Effector CD8-positive, alpha-beta T cell (primary cell): ENCODE results near the gene TXNIP.
"Not testable (repeated sequence)": the region's sequence is repeated elsewhere in the genome, so short reads cannot be mapped to it uniquely, and the experiment has no call there.

ENCODE experiments used
- DNase-seq: peaks from one replicate; lab custom pipeline; 2025; lab: John Stamatoyannopoulos, UW
- total RNA-seq, 4 experiments: gene quantifications; one replicate each; lab custom pipeline; 2026; lab: John Stamatoyannopoulos, UW

Gene TXNIP, protein sequence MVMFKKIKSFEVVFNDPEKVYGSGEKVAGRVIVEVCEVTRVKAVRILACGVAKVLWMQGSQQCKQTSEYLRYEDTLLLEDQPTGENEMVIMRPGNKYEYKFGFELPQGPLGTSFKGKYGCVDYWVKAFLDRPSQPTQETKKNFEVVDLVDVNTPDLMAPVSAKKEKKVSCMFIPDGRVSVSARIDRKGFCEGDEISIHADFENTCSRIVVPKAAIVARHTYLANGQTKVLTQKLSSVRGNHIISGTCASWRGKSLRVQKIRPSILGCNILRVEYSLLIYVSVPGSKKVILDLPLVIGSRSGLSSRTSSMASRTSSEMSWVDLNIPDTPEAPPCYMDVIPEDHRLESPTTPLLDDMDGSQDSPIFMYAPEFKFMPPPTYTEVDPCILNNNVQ
- 461 to 1,038 (median 660) reads per million in 4 experiments for total RNA-seq

DNA sequence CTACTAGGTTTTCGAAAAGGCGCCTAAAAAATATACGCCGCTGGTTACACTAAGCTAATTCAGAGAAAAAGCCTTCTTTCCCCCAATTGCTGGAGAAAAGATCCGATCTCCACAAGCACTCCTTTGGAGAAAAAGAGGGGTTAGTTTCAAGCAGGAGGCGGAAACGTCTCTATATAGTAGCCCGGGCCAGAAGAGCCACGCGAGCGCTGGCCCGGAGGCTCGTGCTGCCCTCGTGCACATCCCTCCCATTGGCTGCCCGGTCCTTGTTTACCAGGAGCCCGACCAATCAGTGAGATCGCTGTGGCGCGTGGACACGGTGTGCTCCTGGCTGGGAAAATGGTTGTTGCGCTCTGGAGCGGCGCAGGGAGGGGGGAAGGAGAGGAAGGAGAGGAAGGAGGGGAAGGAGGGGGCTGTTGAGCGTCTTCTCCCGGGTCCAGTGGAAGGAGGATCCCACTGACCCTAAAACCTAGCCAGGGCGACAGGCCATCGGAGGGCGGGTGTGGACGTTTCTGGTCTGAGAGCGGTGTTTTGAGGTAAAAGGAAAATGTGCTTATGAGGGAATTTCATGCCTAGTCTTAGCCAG is at the start of gene TXNIP:
Gene TXNIP (minus strand): TSS at position 147 of the 583 bp plus-strand sequence. CDS start 313 bp downstream, outside the sequence.
- DNase-seq: peak; percentile 88

DNA sequence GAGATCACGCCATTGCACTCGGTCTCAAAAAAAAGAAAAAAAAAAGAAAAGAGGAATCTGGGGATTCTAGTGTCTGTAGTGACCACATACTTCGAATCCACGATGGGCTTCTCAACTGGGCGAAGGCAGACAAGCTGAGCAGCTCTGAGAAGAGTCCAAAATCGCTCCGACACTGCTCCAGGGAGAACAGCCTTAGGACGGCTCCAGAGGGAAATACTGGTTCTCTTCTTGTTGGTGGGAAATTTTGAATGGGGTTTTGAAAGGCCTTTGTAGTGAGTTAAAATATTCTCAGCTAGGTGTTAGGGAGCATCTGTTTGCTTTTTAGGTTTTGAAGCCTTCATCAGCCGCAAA is 43.4 kb upstream of the TXNIP start:
- no peak for DNase-seq

DNA sequence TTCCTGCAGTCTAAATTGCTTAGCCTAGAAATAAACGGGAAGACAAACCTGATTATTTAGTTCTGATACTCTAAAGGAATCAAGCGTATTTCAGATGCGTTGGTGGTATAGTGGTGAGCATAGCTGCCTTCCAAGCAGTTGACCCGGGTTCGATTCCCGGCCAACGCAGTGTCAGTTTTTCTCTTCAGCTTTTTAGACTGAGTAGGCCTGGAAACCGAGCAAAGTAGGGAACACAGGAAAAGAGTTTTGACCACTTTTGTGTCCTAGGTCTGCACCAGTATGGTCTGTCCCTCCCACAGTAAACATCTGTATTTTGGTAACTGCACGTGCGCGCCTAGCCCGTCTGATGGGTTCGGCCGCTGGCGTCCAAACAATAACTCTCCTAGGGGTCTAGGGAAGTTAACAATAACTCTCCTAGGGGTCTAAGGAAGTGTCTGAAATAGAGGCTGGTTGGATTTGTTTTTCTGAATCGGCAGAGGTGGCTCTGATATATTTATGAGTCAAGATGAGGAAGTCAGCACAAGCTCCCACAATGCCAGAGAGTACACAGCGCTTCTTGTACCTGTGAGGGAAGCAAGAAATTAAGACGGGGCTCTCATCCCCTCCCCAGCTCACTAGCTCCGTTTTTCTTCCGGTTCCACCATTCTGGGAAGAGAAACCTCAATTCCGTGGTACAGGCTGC is 40.7 kb upstream of the TXNIP start:
- peak; percentile 57 for DNase-seq

DNA sequence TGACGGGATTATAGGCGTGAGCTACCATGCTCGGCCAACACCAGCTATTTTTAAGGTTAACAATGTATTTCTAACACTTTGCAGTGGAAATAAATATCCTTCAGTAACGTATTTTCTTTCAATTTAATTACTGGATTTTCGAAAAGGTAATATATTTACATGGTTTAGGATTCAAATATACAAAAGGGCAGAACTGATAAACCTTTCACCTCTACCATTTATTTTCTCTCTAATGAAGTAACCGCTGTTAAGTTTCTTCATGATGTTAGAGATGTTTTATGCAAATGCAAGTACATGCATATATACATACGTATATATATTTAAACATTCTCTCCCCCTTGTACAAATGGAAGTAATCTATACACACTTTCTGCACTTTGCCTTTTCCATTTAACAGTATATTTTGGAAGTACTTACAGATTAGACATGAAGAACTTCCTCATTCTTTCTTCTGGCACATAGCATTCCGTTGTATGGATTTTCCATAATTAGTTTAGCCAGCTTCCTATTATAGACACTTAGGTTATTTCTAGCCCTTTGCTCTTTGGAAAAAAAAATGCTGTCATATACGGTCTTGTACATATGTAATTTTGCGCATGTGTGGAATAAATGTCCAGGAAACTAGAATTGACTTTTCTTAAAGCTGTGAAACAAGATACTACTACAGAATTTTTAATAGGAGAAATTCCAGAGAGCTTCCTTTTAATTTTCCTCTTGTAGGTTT is 40.0 kb upstream of the TXNIP start:
- DNase-seq: no peak

DNA sequence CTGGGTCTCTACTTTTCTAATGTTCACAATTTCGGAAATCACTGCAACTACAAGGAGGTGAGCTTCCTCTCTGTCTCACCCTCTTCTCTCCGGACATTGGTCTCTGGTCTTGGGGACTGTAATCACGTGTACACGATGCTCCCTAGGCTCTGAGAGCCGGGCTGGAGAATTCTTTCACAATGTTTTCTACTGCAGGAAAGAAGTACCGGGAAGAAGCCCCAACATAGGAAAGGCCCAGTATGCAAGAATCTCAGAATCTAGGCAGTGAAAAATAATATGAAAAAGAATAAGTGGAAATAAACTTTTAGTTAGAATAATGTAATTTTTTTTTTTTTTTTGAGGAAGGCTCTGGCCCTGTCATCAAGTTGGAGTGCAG is 38.7 kb upstream of the TXNIP start:
- DNase-seq: no peak

DNA sequence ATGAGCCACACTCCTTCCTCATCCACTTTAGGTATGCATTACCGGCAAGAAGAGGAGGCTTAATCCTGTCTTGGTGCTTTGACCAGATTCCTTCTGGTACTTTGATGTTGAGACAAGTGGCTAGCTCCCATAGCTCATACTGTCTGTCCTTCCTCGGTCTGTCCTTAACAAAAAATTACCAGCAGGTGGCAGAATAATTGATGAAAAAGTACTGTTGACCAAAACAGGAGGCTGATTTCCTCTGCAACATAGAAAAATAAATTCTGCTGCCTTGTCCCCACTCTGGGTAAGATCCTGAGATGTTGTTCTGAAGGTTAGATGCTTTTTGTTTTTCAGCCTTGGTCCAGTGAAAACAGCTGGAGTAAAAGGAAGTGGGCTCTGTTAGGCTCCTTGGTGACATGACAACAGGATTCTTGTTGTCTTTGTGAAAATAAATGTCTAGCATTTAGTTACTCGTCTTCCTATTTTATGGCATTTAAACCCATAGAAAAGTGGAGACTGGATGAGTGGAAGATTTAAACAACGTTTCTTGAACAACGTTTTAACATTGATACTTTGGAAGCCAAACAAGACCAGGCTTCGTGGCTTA is 36.3 kb upstream of the TXNIP start:
- DNase-seq: no peak

DNA sequence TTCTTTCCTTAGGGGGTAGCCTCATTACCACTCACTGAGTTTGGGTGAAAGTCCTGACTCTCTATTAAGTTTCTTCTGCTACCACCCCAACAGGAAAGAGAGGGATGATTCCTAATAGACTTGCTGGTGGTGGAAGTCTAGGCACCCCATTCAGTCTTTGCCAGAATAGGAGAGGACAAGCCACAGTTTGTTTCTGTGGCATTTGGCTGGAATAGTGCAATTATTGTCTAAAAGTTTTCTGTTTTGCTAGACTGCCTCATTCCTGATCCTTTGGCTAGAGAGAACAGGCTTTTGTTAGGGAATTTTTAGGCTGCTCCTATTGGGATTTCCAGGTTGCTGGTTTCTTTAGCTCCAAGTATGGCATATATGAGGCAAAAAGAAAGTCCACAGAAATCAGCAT is 35.1 kb upstream of the TXNIP start:
- no peak for DNase-seq

DNA sequence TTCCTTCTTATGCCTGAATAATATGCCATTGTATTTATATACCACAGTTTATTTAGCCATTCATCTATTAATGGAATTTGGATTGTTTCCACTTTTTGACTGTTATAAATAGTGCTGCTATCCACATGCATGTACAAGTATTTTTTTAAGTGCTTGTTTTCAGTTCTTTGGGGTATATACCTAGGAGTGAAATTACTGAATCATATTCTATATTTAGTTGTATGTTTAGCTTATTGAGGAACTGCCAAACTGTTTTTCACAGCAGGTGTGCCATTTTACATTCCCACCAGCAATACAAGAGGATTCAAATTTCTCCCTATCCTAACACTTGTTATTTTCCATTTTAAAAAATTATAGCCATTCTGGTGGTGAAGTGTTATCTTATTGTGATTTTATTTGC is 32.7 kb upstream of the TXNIP start:
- no peak for DNase-seq

DNA sequence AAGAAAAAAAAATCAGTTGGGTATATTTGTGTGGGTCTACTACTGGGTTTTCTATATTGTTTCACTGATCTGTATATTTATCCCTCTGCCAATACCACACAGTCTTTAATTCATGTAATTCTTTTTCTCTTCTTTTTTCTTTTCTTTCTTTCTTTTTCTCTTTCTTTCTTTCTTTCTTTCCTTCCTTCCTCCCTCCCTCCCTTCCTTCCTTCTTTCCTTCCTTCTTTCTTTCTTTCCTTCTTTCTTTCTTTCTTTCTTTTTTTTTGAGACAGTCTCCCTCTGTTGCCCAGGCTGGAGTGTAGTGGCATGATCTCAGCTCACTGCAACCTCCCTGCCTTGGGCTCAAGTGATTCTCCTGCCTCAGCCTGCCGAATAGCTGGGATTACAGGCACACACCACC is 30.3 kb upstream of the TXNIP start:
- not testable (repeated sequence) for DNase-seq

DNA sequence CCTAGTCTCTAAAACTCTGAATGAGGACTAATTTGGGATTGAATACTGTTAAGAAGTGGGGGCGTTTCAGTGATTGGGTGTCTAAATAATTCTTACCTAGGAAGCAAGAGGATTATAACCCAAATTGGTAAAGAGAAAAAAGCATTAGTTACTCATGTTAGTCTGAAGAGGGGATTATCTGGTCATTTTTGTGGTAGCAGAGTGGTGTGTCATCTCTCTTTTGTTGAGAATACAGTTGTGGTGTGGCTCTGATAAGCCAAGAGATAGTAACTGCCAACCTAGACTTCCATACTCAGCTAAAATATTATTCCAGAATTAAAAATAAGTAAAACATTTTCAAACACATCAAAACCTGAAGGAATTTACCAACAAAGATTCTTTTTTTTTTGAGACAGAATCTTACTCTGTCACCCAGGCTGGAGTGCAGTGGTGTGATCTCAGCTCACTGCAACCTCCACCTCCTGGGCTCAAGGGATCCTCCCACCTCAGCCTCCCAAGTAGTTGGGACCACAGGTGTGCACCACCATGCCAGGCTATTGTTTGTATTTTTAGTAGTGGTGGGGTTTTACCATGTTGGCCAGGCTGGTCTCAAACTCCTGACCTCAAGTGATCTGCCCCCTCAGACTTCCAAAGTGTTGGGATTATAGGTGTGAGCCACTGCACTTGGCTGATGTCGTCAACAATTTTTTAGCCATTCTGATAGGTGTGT is 29.6 kb upstream of the TXNIP start:
- DNase-seq: not testable (repeated sequence)

DNA sequence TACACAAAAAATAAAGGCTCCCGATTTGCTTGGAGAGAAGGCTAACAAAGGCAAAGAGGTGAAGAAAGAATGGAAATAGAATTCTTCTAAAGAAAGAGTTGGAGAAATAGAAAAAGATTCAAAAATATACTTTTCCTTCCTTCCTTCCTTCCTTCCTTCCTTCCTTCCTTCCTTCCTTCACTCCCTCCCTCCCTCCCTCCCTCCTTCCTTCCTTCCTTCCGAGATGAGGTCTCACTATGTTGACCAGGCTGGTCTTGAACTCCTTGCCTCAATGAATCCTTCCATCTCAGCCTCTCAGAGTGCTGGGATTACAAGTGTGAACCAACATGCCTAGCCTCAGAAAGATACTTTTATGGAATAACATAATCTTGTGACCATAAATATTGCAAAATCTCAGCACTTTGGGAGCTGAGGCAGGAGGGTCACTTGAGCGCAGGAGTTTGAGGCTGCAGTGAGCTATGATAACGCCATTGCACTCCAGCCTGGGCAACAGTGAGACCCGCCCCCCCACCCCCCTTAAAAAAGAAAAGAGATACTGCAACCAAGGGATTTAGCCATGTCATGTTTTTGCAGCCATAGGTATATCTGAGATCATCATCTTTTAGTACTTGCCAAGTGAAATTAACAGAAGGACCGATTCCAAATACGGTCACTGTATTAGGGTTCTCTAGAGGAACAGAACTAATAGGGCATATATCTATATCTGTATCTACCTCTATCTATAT is 26.2 kb upstream of the TXNIP start:
- no peak for DNase-seq

DNA sequence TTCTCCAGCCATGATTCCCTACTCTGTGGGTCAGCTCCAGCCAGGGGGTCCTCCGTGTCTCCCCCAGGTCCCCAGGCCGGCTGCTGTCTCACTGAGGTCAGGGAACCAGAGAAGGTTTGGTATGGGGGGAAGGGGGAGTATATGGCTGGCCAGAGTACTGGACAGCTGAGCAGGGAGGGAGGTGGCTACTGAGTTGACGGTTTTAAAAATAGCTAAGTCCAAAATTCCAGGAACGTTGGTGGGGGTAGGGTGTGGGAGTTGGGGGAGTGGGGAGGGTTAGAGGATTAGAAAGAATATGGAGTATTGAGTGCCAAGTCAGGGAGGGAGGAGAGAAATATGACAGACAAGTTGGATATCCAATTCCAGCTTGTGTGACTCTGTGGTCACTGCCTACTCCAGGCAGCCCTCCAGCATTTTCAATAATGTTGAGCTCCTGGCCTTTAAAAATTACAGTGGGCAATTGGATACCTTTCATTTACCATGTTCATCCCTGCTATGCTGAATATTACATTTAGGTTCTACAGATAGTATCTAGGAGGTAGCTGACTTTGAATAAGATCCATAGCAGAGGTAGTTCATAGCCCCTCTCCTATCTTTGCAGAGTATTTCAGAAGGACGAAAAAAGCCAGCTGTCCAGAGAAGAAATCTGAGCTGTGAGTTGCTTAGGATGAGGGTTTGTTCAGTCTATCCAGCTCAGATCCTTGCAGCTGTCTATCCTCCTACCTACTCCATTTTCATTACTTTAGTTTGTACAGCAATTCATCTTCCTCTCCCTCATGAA is 25.4 kb upstream of the TXNIP start, which contains the start of gene HJV:
Gene HJV (minus strand): TSS at position 114 of the 781 bp plus-strand sequence. CDS start 1,504 bp downstream, outside the sequence.
- DNase-seq: no peak

DNA sequence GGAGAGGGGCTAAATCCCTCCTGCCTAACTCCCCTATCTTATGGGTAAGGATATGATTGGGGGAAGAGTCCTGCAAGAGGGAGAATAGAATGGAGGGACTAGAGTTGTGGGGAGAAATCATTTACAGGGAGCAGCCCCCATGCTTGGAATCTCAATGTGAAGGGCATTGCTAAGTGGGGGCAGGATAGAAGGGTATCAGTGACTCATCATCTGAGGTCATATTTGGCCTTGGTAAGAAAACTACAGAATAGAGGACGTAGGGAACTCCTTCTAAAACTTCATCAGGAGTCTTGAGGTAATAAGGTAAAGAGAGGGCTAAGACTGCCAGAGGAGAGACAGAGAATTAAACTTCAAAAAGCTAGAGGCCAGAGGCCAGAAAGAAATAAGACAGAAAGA is 24.7 kb upstream of the TXNIP start:
- no peak for DNase-seq

DNA sequence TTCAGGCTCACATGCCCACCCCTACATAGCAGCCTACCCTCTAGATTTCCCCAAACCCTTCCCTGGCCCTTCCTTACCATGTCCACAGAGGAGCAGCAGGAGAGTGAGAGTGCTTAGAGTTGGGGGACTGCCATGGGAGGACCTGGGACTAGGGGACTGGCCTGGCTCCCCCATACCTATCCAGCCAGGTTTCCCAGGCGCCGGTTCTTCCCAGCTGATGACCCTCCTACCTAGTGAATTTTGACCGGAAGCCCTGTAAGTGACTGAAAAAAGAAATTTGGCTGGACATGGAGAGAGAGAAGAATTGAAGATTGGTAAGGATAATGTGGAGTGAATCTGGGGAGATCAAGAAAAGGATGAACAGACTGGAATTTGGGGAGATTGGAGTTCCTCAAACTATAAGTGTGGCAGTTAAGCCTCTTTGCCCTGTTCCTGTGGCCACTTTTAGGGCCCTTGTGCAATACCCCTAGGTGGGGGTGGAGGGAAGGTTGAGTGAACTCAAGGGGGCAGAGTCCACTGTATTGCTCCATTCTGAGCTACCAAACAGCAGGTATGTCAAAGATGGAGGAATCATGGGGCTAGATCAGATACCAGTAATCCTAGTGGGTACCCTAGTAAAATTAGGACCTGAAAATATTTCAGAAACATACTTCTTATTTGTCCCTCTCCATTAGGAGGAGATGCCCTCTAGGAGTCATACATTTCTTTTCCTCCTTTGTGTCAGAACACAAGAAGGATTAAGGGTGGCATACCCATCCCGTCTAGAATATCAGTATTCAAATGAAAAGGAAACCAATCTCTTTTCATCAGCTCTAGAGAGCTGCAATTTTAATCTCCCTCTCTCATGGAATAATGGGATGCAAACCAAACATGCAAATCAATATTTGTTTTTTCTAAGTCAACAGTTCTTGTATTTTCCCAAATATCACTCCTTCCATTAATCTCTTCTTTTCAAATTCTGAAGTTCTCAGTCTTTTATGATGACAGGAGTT is 24.0 kb upstream of the TXNIP start:
- no peak for DNase-seq

DNA sequence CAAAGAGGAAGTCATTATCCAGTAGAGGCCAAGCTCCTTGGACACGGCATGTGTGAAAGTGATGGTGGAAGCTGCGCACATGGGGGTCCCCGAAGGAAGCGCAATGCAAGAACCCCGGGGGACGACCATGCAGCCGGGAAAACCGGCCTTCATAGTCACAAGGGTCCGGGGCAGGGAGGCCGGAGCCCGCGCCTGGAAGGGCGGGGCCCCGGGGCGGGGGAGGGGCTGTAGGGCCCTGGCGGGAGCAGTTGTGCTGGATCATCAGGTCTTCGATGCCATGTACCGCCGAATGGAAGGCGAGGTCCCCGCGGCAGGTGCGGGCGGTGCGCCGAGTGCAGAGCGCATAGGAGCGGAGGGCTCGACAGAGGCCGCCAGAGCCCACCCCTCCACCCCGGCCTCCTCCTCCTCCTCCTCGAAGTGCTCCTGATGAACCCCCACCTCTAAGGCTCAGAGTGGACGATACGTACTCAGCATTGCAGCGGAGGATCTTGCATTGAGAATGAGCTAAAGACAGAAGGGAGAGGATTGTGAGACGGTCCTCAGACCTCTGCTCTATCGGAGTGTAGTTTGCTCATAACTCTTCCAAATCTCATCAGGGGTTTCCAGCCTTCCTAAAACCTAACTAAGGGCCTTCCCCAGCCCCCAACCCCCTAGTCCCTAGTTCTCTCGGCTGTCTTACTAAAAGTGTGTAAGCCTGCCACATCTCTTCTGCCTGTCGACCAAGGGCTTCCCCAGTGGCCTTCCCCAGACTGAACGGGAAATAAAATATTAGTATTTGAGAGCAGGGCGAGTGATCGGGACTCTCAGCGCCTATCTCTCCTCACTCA is 23.1 kb upstream of the TXNIP start:
- DNase-seq: no peak

DNA sequence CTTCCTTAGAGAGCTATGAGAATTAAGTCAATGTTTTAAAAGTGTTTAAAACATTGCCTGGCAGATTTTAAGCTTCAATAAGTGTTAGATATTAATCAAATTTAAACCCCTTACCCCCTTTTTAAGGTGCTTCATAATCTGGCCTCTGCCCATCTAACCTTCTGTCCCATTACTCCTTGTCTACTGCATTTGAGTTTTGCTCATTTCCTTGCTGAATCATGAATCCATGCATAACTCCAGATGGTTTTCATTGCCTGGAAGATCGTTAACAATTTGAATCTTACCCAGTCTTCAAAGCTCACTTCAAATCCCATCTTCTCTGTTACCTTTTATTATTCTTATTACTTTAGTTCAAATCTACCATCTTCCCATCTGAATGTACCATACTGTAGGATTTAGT is 20.5 kb upstream of the TXNIP start:
- no peak for DNase-seq

DNA sequence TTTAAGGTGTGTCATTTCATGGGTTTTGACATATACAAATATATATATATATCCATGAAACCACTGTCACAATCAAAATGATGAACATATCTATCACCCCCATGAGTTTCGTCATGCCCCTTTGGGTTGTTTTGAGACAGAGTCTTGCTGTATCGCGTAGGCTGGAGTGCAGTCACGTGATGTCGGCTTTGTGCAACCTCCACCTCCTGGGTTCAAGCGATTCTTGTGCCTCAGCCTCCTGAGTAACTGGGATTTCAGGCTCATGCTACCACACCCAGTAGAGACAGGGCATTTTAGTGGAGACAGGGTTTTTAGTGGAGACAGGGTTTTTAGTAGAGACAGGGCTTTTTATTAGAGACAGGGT is 17.2 kb upstream of the TXNIP start:
- no peak for DNase-seq
